SH-SY5Y (cell line): ENCODE data around the gene ATP2B2.
A peak's percentile ranks its signal among the peaks of the same experiment; 100 is the strongest.

Source experiments
- GATA2 ChIP-seq: IDR thresholded peaks from 2 replicates; pipeline ENCODE4 v1.6.1; 2011; ENCODE audit warnings: mild to moderate bottlenecking, low read depth, low read length
- GATA3 ChIP-seq: IDR thresholded peaks from 2 replicates; pipeline ENCODE4 v1.6.1; 2011; ENCODE audit warnings: low read depth, mild to moderate bottlenecking, low read length, moderate library complexity

The ATP2B2 gene

DNA sequence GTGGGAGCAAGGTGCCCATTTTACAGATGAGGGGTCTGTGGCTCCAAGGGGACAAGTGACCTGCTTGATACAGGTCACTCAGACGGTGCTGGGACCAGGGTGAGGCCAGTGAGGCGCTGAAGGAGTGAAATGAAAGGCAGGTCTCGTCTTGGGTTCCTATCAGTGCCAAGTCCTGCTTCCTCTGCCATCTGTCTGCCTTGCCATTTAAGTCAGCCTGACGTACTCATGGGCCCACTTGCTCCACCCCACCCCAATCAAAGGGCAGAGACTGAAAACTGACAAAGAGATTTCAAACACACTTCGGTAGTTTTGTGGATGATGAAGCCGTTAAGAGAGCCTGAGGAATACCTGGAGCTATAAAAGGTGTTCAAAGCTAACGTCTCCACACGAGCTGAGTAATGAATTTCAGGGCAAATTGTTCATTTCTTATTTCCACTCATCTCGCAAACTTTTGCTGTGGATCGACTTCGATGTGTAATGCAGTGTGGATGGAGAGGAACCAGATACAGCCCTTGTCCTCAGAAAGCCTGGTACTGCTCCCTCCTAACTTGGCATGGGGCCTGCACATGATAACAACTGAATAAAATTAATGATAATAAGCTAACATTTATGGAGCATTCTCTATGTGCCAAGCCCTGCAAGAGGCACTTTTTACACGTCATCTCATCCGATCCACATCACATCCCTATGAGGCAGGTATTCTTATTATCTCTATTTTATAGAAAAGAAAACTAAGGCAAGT, 36.6 kb downstream of the ATP2B2 start:
- TF ChIP-seq GATA3 (no peak), GATA2 (0 out of 2 replicates have a peak, but pooled peaks have one; percentile 12)

DNA sequence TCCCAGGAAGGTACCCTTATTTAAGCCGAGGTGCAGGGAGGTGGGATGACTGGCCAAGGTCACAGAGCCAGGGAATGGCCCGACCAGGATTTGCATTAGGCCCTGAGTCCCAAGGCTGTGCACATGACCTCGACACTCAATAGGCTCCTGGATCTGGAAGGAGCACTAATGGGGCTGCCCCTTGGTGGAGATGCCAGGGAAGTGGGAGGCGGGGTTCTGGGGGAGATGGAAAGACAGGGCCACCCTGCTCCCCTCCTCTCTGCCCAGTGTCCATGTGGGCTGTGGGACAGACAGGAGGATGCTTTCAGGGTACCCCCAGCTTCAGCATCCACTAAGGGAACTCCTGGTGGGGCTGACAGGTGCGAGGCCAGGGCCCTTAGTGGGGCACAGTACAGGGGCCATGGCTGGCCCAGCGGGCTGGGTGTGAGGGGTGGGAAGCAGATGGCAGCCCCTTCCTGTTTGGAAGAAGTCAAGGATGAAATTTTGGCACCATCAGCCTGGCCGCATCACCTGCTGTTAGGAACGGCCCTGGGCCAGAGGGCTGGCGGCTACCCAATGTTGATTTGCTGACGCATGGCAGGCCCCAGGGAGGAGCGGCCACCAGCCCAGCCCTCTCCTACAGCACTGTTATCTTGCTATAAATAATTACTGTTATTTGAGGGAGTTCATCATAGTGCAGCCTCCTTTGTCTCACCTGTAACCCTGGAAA, 37.3 kb downstream of the ATP2B2 start:
- no peak for TF ChIP-seq GATA3
- no peak for TF ChIP-seq GATA2

DNA sequence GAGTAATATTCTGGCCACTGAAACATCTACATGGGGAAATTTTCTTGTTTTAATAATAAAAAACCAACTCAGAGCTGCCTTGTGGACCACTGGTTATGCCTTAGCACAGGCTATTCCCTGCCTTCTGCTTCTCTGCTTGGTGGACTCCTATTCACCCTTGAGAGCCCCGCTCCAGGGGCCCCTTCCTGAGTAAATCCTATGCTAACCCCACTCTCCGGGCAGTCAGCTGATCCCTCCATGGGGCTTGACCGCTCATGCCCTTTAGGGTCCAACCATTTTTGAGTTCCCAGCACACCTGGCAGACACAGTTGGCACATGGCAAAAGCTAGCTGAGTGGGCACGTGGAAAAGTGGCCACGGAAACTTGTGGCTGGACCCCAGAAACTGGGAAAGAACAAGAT, 38.2 kb downstream of the ATP2B2 start:
- TF ChIP-seq GATA3, result no peak
- TF ChIP-seq GATA2, result no peak

DNA sequence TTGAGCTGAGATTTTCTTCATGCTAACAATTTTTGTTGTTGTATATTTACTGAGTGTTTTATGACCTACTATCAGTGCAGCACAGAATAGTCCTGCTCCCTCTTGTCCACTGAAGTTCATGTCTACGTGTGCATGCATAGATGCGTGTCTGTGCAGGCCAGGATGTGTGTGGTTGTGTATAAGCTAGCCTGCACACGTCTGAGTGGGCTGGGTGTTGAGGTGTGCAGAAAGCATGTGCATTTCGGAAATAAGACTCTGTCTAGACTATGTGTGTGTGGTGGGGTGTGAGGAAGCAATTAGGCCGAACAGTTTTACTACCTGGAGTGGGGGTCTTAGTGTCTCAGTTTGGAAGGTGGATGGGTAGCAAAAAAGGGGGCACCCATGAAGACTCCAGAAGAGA, 39.2 kb downstream of the ATP2B2 start:
- TF ChIP-seq GATA3 (no peak), GATA2 (no peak)

DNA sequence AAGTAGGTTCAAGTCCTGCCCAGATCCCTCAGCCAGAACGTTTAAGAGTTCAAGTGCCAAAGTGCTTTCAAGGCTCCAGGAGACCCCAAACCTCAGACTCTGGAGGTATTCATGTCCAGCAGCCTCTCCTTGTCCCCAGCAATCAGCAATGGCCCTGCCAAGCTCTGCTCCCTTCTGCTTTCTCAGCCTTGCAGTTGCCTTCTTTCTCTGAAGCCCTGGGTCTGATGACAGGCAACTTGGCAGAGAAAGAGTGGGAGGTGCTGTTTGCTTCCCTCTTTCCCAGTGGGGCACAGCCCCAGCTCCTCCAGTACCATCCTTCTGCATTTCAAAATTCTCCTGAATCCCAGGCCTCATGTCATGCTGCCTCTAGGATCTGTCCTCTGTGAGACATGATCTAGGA, 40.2 kb downstream of the ATP2B2 start:
- TF ChIP-seq GATA3 (no peak), GATA2 (no peak)

DNA sequence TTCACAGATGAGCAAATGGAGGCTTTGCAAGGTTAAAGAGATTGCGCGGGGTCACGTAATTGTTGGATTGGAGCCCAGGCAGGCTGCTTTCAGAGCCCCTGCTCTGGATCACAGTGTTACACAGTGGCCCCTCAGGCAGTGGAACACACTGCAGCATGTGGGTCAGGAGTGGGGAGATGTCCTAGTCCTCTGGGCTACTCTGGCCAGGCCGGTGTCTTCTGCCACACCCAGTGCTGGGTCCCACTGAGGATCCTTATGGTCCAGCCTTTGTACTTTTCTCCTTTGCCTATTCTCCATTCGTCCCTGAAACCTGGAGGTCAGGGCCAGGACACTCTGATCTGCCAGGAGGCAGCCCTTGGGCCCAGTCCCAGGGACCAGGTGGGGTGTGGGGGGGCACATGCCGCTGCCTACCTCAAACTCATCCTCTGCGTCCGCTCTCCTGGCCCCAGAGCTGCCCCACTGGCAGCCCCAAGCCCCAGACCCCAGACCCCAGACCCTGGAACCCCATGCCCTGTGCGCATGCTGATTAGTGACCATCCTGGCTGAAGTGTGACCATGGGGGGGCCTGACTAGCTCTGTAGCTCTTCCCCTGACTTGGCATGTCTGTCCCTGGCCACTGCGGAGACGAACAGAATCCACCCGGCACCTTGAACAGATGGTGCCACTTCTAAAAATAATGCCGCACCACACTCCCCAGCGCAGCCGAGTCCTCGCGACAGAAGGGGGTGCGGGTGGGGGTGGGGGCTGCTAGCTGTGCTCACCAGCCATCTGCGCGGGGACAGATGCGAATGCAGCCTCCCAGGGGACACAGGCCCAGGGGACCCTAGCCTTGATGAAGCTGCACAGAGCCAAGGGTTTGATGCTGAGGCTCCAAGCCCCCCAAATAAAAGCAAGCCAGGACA, 41.6 kb downstream of the ATP2B2 start:
- TF ChIP-seq GATA3 (no peak), GATA2 (no peak)

DNA sequence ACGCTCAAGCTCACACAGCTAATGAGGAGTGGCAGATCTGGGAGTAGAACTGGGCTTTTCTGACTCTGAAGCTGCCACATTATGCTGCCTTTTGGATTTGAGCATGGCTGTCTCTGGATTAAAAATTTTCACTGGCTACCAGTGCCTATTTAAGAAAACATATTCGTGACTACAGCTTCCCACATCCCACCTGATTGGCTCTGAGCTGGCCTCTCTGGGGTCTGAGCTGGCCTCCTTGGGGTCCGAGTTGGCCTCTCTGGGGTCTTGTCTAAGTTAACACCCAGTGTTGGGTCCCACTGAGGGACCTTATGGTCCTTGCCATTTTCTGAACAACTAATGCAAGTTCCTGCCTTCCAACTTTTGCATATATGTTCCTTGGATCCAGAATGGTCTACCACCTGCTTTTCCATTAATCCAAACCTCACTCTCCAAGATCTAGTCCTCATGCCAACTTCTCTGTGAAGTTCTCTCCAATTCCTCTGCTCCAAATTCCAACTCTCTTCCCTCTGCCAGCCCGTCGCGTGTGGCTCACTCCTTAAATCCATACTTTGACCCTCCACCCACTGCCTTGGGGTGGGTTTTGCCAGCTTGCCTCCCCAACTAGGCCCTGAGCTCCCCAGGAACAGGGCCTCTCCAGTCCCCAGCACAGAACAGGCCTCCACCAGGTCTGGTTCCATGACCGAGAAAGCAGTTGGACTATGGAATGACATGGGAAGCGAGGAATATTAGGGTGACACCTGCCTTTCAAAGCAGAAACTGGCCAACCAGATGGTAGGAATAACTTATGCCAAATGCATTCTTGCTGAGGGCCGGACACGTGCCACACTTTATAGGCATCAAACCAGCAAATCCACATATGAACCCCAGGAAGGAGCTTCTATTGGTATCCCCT, 42.5 kb downstream of the ATP2B2 start:
- TF ChIP-seq GATA2, result no peak
- TF ChIP-seq GATA3, result no peak

DNA sequence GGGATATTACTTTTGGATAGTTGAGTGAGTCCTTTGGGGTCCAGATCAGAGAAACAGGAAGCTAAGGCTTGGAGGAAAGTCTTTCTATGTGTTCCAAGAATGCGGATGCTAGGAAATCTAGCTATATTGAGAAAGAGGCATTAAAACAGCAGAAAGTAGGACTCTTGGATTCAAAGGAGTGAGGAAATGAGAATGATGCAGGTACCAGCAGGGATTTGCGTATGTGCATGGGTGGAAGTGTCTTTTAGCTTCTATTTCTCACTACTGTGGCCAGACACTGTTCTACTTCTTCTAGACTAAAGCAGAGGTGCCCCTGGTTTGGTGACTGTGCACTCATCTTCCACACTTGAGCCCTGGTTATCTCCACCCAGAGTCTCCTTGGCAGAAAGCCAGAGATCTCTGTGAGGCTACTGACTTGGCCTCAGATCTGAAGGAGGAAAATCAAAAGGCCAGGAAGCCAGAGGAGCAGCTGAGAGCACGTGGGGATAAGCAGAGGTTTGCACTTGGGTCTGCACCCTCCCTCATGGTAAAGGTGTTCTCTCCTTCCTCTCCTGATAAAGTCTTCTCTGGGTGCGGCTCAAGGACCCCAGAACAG, 44.3 kb downstream of the ATP2B2 start:
- no peak for TF ChIP-seq GATA3
- TF ChIP-seq GATA2, result no peak

DNA sequence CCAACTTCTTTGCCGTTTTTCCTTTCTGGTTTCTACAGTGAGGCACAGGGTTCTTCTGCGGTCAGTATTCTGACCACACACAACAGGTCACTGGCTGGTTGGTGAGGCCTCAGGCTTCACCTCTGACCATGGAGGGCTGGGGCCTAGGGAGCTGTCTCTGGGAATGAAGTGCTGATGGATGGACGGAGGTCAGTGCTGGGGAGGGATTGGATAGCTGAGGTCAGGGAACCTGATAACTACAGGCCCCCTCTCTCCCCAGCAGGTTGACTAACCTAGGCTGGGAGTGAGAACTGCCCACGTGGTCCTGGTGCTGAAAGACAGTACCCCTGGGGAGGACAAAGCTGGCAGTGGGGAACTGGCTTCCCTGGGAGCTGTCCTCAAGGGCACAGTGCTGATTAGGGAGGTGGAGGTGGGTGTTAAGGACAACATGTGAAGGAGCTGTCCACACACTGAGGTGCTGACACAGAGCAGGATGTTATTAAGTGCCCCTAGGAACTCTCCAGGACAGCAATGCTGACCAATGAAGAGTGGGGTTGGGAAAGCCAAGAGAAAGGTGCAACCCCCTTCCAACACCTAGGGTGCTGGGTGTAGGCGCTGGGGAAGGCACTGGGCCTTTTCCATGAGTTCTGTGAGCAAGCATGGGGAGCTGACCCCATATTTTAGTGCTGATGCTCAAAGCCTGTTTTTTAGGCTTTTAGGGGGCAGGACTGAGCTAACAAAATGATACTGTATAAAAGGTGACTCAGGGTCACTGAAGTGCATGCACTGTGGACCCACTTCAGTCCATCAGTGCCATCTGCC, 45.2 kb downstream of the ATP2B2 start:
- TF ChIP-seq GATA3, result no peak
- no peak for TF ChIP-seq GATA2

DNA sequence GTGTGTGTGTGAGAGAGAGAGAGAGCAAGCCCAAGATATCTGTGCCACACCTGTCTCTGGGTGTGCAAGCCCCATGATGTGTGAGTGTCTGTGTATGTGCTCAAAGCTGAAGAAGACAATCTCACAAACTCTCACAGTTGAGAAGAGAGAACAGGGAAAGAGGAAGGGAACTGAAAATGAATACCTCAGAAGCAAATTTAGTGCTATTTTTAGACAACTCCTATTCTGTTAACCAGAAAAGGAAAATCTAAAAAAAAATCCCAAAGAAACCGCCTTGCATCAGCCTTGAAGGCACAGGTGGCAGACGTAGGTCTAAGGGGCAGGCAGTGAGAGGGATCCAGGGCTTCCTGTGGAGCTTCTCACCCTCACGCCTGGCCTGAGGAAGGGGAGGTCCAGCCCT, 47.8 kb downstream of the ATP2B2 start:
- no peak for TF ChIP-seq GATA3
- no peak for TF ChIP-seq GATA2

DNA sequence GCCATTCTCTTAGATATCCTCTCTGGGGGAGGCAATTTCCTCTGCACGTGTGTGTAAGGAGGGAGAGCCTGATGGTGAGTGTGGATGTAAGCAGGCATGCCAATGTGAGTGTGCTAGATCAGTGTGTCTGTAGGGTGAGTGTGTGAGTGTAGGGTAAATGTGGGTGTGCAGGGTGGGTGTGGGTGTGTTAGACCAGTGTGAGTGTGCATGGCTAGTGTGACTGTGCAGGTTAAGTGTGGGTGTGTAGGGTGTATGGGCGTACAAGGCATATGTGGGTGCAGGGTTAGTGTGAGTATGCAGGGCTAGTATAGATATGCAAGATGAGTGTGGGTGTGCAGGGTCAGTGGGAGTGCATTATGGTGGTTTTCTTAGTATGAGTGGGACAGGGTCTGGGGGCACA, 48.4 kb downstream of the ATP2B2 start:
- TF ChIP-seq GATA3, result no peak
- no peak for TF ChIP-seq GATA2

DNA sequence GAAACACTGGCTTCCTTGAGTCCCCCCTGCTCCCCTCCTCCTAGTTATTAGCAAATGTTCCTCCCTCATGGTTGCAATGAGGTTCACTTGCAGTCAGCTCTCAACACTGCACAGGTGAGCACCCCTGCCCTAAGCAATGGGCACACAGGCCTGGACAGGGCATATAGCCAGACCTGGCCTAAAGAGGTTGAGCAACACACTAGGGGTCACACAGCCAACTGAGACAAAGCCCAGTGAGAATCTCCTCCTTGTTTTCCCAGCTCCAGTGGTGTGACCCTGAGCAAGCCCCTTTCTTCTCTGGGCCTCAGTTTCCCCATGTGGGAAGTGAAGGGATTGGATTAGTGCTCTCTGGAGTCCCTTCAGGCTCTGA, 49.9 kb downstream of the ATP2B2 start:
- no peak for TF ChIP-seq GATA3
- TF ChIP-seq GATA2, result no peak
